ENCODE data around the gene TMCO1. TPM values are rescaled to one million over a fixed set of nuclear protein-coding genes. Genes with fewer than 3 reads are reported as not detected.

TMCO1 gene
- total RNA-seq = 10 to 100 TPM; 25.7 to 27.4 TPM
- polyA plus RNA-seq (2013, experiment 1 of 2) = 64.2 TPM
- polyA plus RNA-seq (2013, experiment 2 of 2) = 56.9 TPM
- total RNA-seq = 37.2 to 110 (median 71.7) reads per million in 172 experiments

- DNase-seq = peak; percentile 85 to 99 (median 90)
- H3K27me3 Mint-ChIP-seq = no peaks in the 10 kb centered on the region
- peaks cover 75% of the 10 kb centered on the region for H3K4me1 Mint-ChIP-seq (ENCODE audit: low read depth)
- Histone ChIP-seq H3K9me3 (ENCODE audit: control insufficient read depth in 1 of 2, insufficient read depth in 1 of 2, low read length in 2 of 2) (no peaks in the 10 kb centered on the region), H3K36me3 (ENCODE audit: insufficient read depth, low read length) (peaks cover 36% of the 10 kb centered on the region), H3K4me1 (ENCODE audit: insufficient read depth, low read length) (peaks cover 28% of the 10 kb centered on the region), H3K4me3 (ENCODE audit: low read length) (peak within 1 kb of the TSS; percentile 76), H3K27ac (ENCODE audit: low read depth in 1 of 2, low read length in 2 of 2) (peak within 1 kb of the TSS; percentile 84 to 92), H3K27me3 (ENCODE audit: control insufficient read depth in 1 of 2, insufficient read depth in 2 of 2, low read length in 2 of 2) (no peaks in the 10 kb centered on the region)
- H3K4me3 Mint-ChIP-seq = peak within 1 kb of the TSS; percentile 95
- H3K27ac Mint-ChIP-seq = peak within 1 kb of the TSS; percentile 93
- TF ChIP-seq CTCF (IDR thresholded peaks at IDR 0.05) = no peak
- ATAC-seq (ENCODE audit: poor library complexity) = peak; percentile 93
- peaks cover 2% of the 10 kb centered on the region for H3K9me3 Mint-ChIP-seq
- peaks cover 62% of the 10 kb centered on the region for H3K36me3 Mint-ChIP-seq (ENCODE audit: low read depth)
- ChIA-PET POLR2A (interaction anchor here (0.6 to 2.4 kb wide), 16 partner anchors 9 to 721 kb away, joined by 3 to 28 read pairs (median 4); partner anchors contain the start of genes ALDH9A1, MGST3 and UCK2), CTCF (interaction anchor here (1.0 to 1.4 kb wide), 2 partner anchors 9 to 71 kb away, joined by 4 read pairs; partner anchors contain the start of gene ALDH9A1)
- intact Hi-C loops (cut with DNase I, micrococcal nuclease) = loop anchor here (1.0 to 10.0 kb wide), 7 partner anchors 59 to 1066 kb away; partner anchors contain the start of genes ALDH9A1 (in 2 of the 2), MGST3 (in 2 of the 2), UCK2 (in 2 of the 2) and POGK (in 1 of the 2)
These were observed at the start of gene TMCO1 for GRCh38 chr1:165768513-165769394. TMCO1 (minus strand) TSS chr1:165768868; CDS start chr1:165768751, 117 bp downstream.

- ChIA-PET POLR2A (no interaction called here), CTCF (no interaction called here)
- H3K36me3 Mint-ChIP-seq (ENCODE audit: low read depth) = no peaks in the 10 kb centered on the region
- no peak for TF ChIP-seq CTCF (IDR thresholded peaks at IDR 0.05)
- H3K9me3 Mint-ChIP-seq = no peaks in the 10 kb centered on the region
- no peak overlapping the region for H3K4me3 Mint-ChIP-seq
- Histone ChIP-seq H3K27ac (ENCODE audit: low read depth in 1 of 2, low read length in 2 of 2) (no peak overlapping the region), H3K27me3 (ENCODE audit: control insufficient read depth in 1 of 2, insufficient read depth in 2 of 2, low read length in 2 of 2) (no peaks in the 10 kb centered on the region), H3K4me3 (ENCODE audit: low read length) (no peak overlapping the region), H3K36me3 (ENCODE audit: insufficient read depth, low read length) (no peaks in the 10 kb centered on the region), H3K4me1 (ENCODE audit: insufficient read depth, low read length) (no peaks in the 10 kb centered on the region), H3K9me3 (ENCODE audit: control insufficient read depth in 1 of 2, insufficient read depth in 1 of 2, low read length in 2 of 2) (peaks cover 0 to 4% of the 10 kb centered on the region in 2 experiments)
- DNase-seq = no peak
- H3K4me1 Mint-ChIP-seq (ENCODE audit: low read depth) = no peaks in the 10 kb centered on the region
- no peak overlapping the region for H3K27ac Mint-ChIP-seq
- peaks cover 6% of the 10 kb centered on the region for H3K27me3 Mint-ChIP-seq
- no peak for ATAC-seq (ENCODE audit: poor library complexity)
- intact Hi-C loops (cut with DNase I, micrococcal nuclease) = no loop called here
These were observed 48.3 kb upstream of the TMCO1 start for GRCh38 chr1:165816826-165817497.

GRCh38 chr1:165816157-165816556, 47.5 kb upstream of the TMCO1 start:
- Histone ChIP-seq H3K27me3 (ENCODE audit: control insufficient read depth in 1 of 2, insufficient read depth in 2 of 2, low read length in 2 of 2) (no peaks in the 10 kb centered on the region), H3K9me3 (ENCODE audit: control insufficient read depth in 1 of 2, insufficient read depth in 1 of 2, low read length in 2 of 2) (peaks cover 0 to 4% of the 10 kb centered on the region in 2 experiments), H3K36me3 (ENCODE audit: insufficient read depth, low read length) (no peaks in the 10 kb centered on the region), H3K27ac (ENCODE audit: low read depth in 1 of 2, low read length in 2 of 2) (no peak overlapping the region), H3K4me3 (ENCODE audit: low read length) (no peak overlapping the region), H3K4me1 (ENCODE audit: insufficient read depth, low read length) (no peaks in the 10 kb centered on the region)
- intact Hi-C loops (cut with DNase I, micrococcal nuclease) = no loop called here
- ATAC-seq (ENCODE audit: poor library complexity) = no peak
- CTCF ChIA-PET = no interaction called here
- POLR2A ChIA-PET = no interaction called here
- Mint-ChIP-seq H3K27ac (no peak overlapping the region), H3K4me1 (ENCODE audit: low read depth) (no peaks in the 10 kb centered on the region), H3K27me3 (peaks cover 6% of the 10 kb centered on the region), H3K36me3 (ENCODE audit: low read depth) (no peaks in the 10 kb centered on the region), H3K4me3 (no peak overlapping the region), H3K9me3 (no peaks in the 10 kb centered on the region)
- DNase-seq = no peak
- TF ChIP-seq CTCF (IDR thresholded peaks at IDR 0.05) = no peak

All from CD4-positive, alpha-beta T cell (primary cell).